Neutrophil (primary cell): Measurements from ENCODE around the gene TMEM237.

ENCODE experiments used
- H3K27ac ChIP-seq: fragments of 200-600 bp; sonication (generic); 2 replicates; pipeline ENCODE4 v1.5.1; 2016; ENCODE audit warnings: mild to moderate bottlenecking, moderate library complexity
- H3K27me3 ChIP-seq: fragments of 200-600 bp; sonication (generic); 2 replicates; pipeline ENCODE4 v1.6.0; 2016; ENCODE audit warnings: mild to moderate bottlenecking
- H3K36me3 ChIP-seq: fragments of 200-600 bp; sonication (generic); 2 replicates; pipeline ENCODE4 v1.5.1; 2017
- H3K4me1 ChIP-seq, 2 experiments: fragments of 200-600 bp in 1 of 2; sonication (generic) in 1 of 2; 1 replicate in 1 of 2; 2 replicates in 1 of 2; pipeline versions ENCODE4 v1.5.1 to v1.6.1; 2013 to 2016; ENCODE audit warnings: low read depth in 1 of 2, low read length in 1 of 2, mild to moderate bottlenecking in 1 of 2, moderate library complexity in 1 of 2; ENCODE audit not compliant: control insufficient read depth in 1 of 2, insufficient read depth in 1 of 2
- H3K4me3 ChIP-seq, 2 experiments: fragments of 200-600 bp in 1 of 2; sonication (generic) in 1 of 2; 1 replicate in 1 of 2; 2 replicates in 1 of 2; pipeline ENCODE4 v1.5.1; 2013 to 2016; ENCODE audit warnings: low read depth in 1 of 2, low read length in 1 of 2, mild to moderate bottlenecking in 1 of 2, moderate library complexity in 1 of 2
- H3K9me3 ChIP-seq: fragments of 200-600 bp; sonication (generic); 2 replicates; pipeline ENCODE4 v1.5.1; 2016
- CTCF ChIP-seq: fragments of 200-600 bp; sonication (generic); IDR thresholded peaks from 2 replicates; pipeline ENCODE4 v1.5.1; 2016; ENCODE audit warnings: antibody characterized with exemption

TMEM237 gene

GRCh38 chr2:201580486-201580885 is 62.8 kb downstream of the TMEM237 start:
- H3K27me3 ChIP-seq = no peaks in the 10 kb centered on the region
- no peak overlapping the region for H3K27ac ChIP-seq
- TF ChIP-seq CTCF = no peak

GRCh38 chr2:201579536-201579935 is 63.8 kb downstream of the TMEM237 start:
- TF ChIP-seq CTCF = no peak
- no peaks in the 10 kb centered on the region for H3K9me3 ChIP-seq
- no peaks in the 10 kb centered on the region for H3K27me3 ChIP-seq
- no peaks in the 10 kb centered on the region for H3K36me3 ChIP-seq
- no peak overlapping the region for H3K4me3 ChIP-seq
- H3K27ac ChIP-seq = no peak overlapping the region
- H3K4me1 ChIP-seq = no peaks in the 10 kb centered on the region

More at GRCh38 chr2:201580486-201580885, 62.8 kb downstream of the TMEM237 start:
- Histone ChIP-seq H3K9me3 (no peaks in the 10 kb centered on the region), H3K4me1 (no peaks in the 10 kb centered on the region), H3K36me3 (no peaks in the 10 kb centered on the region), H3K4me3 (no peak overlapping the region)

- Histone ChIP-seq H3K27me3 (no peaks in the 10 kb centered on the region), H3K9me3 (no peaks in the 10 kb centered on the region), H3K4me3 (no peak overlapping the region), H3K36me3 (no peaks in the 10 kb centered on the region), H3K4me1 (no peaks in the 10 kb centered on the region), H3K27ac (no peak overlapping the region)
- no peak for TF ChIP-seq CTCF
These were observed 67.3 kb downstream of the TMEM237 start for GRCh38 chr2:201575971-201576370.

- no peak overlapping the region for H3K4me3 ChIP-seq
- H3K27ac ChIP-seq = no peak overlapping the region
- H3K36me3 ChIP-seq = no peaks in the 10 kb centered on the region
- no peaks in the 10 kb centered on the region for H3K4me1 ChIP-seq
- TF ChIP-seq CTCF = no peak
- H3K27me3 ChIP-seq = no peaks in the 10 kb centered on the region
- H3K9me3 ChIP-seq = no peaks in the 10 kb centered on the region
These were observed 68.5 kb downstream of the TMEM237 start for GRCh38 chr2:201574766-201575165.

GRCh38 chr2:201572846-201573508 is 70.3 kb downstream of the TMEM237 start:
- Histone ChIP-seq H3K4me1 (no peaks in the 10 kb centered on the region), H3K36me3 (no peaks in the 10 kb centered on the region), H3K9me3 (no peaks in the 10 kb centered on the region), H3K4me3 (no peak overlapping the region), H3K27ac (no peak overlapping the region), H3K27me3 (no peaks in the 10 kb centered on the region)
- no peak for TF ChIP-seq CTCF
